ENCODE measurements around the gene NT5M. TPM values are rescaled to one million over a fixed set of nuclear protein-coding genes. Genes with fewer than 3 reads are reported as not detected.

NT5M gene
- total RNA-seq, 1 experiment from 2014 or later, result 10.2 TPM

DNA sequence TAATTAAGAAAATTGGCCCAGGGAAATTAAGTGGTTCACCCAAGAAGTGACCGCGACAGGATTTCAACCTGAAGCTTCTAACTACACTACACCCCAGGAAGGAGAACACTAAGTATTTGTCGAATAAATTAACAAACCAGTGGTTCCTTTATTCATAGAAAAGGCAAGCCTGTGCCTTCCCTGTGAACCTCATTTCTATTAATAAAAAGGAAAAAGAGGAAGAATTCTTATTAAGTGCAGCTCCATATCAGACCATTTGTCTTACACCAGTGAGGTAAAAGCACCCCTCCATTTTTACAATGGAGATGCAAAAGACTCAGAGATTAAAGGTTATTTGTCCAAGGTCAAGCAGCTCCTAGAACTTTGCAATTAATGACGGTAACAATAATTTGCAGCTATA, 23.9 kb upstream of the NT5M start:
- H3K27me3 ChIP-seq (ENCODE audit: insufficient read depth, low read length), result no peaks in the 10 kb centered on the region
- intact Hi-C loops (cut with micrococcal nuclease), result no loop called here
- DNase-seq (ENCODE audit: low read depth, low spot score) (no peak), ATAC-seq (no peak)
- peak overlapping the region; percentile 85 to 94 for H3K4me3 ChIP-seq (replicated peaks in 1 of 2; ENCODE audit: low read depth in 1 of 2, low read length in 2 of 2)
- no peak overlapping the region for H3K27ac ChIP-seq (ENCODE audit: low read depth, low read length)
- peaks cover 3% of the 10 kb centered on the region in 2 experiments; a peak in 1 of 4 replicates for H3K36me3 ChIP-seq (ENCODE audit: control insufficient read depth in 1 of 2, insufficient read depth in 2 of 2, low read length in 2 of 2)
- TF ChIP-seq, protein P1, sequence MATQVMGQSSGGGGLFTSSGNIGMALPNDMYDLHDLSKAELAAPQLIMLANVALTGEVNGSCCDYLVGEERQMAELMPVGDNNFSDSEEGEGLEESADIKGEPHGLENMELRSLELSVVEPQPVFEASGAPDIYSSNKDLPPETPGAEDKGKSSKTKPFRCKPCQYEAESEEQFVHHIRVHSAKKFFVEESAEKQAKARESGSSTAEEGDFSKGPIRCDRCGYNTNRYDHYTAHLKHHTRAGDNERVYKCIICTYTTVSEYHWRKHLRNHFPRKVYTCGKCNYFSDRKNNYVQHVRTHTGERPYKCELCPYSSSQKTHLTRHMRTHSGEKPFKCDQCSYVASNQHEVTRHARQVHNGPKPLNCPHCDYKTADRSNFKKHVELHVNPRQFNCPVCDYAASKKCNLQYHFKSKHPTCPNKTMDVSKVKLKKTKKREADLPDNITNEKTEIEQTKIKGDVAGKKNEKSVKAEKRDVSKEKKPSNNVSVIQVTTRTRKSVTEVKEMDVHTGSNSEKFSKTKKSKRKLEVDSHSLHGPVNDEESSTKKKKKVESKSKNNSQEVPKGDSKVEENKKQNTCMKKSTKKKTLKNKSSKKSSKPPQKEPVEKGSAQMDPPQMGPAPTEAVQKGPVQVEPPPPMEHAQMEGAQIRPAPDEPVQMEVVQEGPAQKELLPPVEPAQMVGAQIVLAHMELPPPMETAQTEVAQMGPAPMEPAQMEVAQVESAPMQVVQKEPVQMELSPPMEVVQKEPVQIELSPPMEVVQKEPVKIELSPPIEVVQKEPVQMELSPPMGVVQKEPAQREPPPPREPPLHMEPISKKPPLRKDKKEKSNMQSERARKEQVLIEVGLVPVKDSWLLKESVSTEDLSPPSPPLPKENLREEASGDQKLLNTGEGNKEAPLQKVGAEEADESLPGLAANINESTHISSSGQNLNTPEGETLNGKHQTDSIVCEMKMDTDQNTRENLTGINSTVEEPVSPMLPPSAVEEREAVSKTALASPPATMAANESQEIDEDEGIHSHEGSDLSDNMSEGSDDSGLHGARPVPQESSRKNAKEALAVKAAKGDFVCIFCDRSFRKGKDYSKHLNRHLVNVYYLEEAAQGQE (IDR thresholded peaks at IDR 0.05; ENCODE audit: low read depth), result no peak
- no peak for TF ChIP-seq ZFX (IDR thresholded peaks at IDR 0.05)
- no peak for TF ChIP-seq SRF (IDR thresholded peaks at IDR 0.05; ENCODE audit: low read depth)
- no peak for TF ChIP-seq YY1 (IDR thresholded peaks at IDR 0.05; ENCODE audit: extremely low read depth, insufficient replicate concordance, low read depth, low read length)
- TF ChIP-seq EZH2 (IDR thresholded peaks at IDR 0.05), result no peak
- TF ChIP-seq POLR2AphosphoS5 (IDR thresholded peaks at IDR 0.05; ENCODE audit: low read depth, low read length), result no peak
- no peak for TF ChIP-seq RAD21 (IDR thresholded peaks at IDR 0.05; ENCODE audit: low read depth)
- TF ChIP-seq ZBTB33 (IDR thresholded peaks at IDR 0.05; ENCODE audit: extremely low read depth, insufficient replicate concordance, low read length), result no peak
- TF ChIP-seq FOSL1 (IDR thresholded peaks at IDR 0.05; ENCODE audit: low read depth), result no peak
- TF ChIP-seq, protein P2, sequence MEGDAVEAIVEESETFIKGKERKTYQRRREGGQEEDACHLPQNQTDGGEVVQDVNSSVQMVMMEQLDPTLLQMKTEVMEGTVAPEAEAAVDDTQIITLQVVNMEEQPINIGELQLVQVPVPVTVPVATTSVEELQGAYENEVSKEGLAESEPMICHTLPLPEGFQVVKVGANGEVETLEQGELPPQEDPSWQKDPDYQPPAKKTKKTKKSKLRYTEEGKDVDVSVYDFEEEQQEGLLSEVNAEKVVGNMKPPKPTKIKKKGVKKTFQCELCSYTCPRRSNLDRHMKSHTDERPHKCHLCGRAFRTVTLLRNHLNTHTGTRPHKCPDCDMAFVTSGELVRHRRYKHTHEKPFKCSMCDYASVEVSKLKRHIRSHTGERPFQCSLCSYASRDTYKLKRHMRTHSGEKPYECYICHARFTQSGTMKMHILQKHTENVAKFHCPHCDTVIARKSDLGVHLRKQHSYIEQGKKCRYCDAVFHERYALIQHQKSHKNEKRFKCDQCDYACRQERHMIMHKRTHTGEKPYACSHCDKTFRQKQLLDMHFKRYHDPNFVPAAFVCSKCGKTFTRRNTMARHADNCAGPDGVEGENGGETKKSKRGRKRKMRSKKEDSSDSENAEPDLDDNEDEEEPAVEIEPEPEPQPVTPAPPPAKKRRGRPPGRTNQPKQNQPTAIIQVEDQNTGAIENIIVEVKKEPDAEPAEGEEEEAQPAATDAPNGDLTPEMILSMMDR (IDR thresholded peaks at IDR 0.05 in 2 of 3, conservative IDR thresholded peaks at IDR 0.05 in 1 of 3; ENCODE audit: borderline replicate concordance in 1 of 3, insufficient read depth in 1 of 3, low read depth in 2 of 3, low read length in 2 of 3), result no peak
- no peak for TF ChIP-seq CBX3 (IDR thresholded peaks at IDR 0.05; ENCODE audit: low read depth)
- TF ChIP-seq SIN3A (IDR thresholded peaks at IDR 0.05; ENCODE audit: low read depth), result no peak
- no peak for TF ChIP-seq MAX (IDR thresholded peaks at IDR 0.05)
- no peak for TF ChIP-seq POLR2A (IDR thresholded peaks at IDR 0.05; ENCODE audit: borderline replicate concordance, extremely low read depth, insufficient read depth, insufficient read length)
- TF ChIP-seq, protein P3, sequence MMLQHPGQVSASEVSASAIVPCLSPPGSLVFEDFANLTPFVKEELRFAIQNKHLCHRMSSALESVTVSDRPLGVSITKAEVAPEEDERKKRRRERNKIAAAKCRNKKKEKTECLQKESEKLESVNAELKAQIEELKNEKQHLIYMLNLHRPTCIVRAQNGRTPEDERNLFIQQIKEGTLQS (IDR thresholded peaks at IDR 0.05), result no peak
- TF ChIP-seq EZH2phosphoT487 (IDR thresholded peaks at IDR 0.05; ENCODE audit: borderline replicate concordance), result no peak
- TF ChIP-seq CEBPB (IDR thresholded peaks at IDR 0.05; ENCODE audit: low read depth), result no peak
- no peak for TF ChIP-seq ZNF274 (IDR thresholded peaks at IDR 0.05; ENCODE audit: low read depth, low read length)
- TF ChIP-seq TCF7L2 (IDR thresholded peaks at IDR 0.05; ENCODE audit: borderline replicate concordance, extremely low read depth, insufficient read depth, insufficient read length), result no peak
- no peak for TF ChIP-seq JUND (IDR thresholded peaks at IDR 0.05)
- TSS peak; percentile 68 for BruUV-seq (replicated peaks)
- ChIA-PET RAD21 (ENCODE audit: low non-redundant PET in 1 of 2, low total read pairs in 2 of 2, uncharacterized antibody in 2 of 2, unreplicated experiment in 2 of 2) (no interaction called here), CTCF (interaction anchor here (1.7 kb wide), 1 partner anchor 9 kb away, joined by 8 read pairs; no protein-coding TSS in a partner anchor), POLR2A (no interaction called here)
- H2AFZ ChIP-seq (ENCODE audit: low read depth, low read length, poor library complexity, severe bottlenecking), result no peak overlapping the region
- H3K9ac ChIP-seq (ENCODE audit: low read length), result peak overlapping the region; percentile 98
- H3K9me3 ChIP-seq (ENCODE audit: control insufficient read depth in 1 of 2, insufficient read depth in 1 of 2, low read depth in 1 of 2, low read length in 2 of 2), result no peaks in the 10 kb centered on the region
- peaks cover 63% of the 10 kb centered on the region for H3K79me2 ChIP-seq (ENCODE audit: insufficient read depth, low read length)
- H3K9me2 ChIP-seq (ENCODE audit: insufficient read depth), result no peaks in the 10 kb centered on the region
- peak overlapping the region; percentile 94 for H3K4me2 ChIP-seq (ENCODE audit: low read length)
- peaks cover 6% of the 10 kb centered on the region; the same call in 1 of the 2 replicates for H4K20me1 ChIP-seq (ENCODE audit: insufficient read depth)
- H3K4me1 ChIP-seq (ENCODE audit: control insufficient read depth in 1 of 2, insufficient read depth in 2 of 2, low read length in 2 of 2), result peaks cover 13 to 17% of the 10 kb centered on the region in 2 experiments; a peak in 3 of 4 replicates
